ENCODE results near the gene IL11.

IL11 gene

DNA sequence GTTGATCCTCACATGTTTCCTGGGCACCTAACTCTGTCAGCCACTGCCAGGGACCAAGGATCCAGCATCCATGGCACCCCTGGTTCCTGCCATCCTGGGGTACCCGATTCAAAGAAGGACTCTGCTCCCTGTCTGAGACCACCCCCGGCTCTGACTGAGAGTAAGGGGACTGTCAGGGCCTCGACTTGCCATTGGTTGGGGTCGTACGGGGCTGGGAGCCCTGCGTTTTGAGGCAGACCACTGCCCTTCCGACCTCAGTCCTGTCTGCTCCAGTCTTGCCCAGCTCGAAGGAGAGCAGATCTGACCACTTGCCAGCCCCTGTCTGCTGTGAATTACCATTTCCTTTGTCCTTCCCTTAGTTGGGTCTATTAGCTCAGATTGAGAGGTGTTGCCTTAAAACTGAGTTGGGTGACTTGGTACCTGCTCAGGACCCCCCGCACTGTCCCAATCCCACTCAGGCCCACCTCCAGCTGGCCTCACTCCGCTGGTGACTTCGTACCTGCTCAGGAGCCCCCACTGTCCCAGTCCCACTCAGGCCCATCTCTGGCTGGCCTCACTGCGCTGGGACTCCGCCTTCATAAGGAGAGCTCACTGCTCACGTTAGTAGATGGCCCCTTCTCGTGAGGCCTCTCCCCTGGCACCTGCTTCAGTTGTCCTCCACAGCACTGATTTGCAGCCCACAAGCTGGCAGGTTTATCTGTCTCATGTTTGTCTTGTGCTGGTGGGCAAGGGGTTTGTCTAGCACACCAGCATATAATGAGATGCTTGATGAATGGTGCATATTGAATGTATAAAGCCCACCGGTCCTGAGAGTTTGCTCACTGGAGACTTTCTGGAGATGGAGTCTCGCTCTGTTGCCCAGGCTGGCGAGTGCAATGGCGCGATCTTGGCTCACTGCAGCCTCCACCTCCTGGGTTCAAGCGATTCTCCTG is 19.4 kb upstream of the IL11 start:
- H3K27me3 ChIP-seq (ENCODE audit: insufficient read depth, low read length): no peaks in the 10 kb centered on the region
- H3K4me3 ChIP-seq (ENCODE audit: low read length): peak overlapping the region; percentile 32; the same call in 1 of the 2 replicates
- no peak overlapping the region for H3K27ac ChIP-seq (ENCODE audit: low read length)
- H3K9ac ChIP-seq (ENCODE audit: low read depth, low read length): no peak overlapping the region; the same call in 1 of the 2 replicates
- peaks cover 42% of the 10 kb centered on the region for H3K36me3 ChIP-seq (ENCODE audit: insufficient read depth, low read depth, low read length)
- peaks cover 46% of the 10 kb centered on the region for H3K4me1 ChIP-seq (ENCODE audit: insufficient read depth, low read length)
- no peaks in the 10 kb centered on the region for H3K9me3 ChIP-seq (ENCODE audit: insufficient read depth, low read depth, low read length)

DNA sequence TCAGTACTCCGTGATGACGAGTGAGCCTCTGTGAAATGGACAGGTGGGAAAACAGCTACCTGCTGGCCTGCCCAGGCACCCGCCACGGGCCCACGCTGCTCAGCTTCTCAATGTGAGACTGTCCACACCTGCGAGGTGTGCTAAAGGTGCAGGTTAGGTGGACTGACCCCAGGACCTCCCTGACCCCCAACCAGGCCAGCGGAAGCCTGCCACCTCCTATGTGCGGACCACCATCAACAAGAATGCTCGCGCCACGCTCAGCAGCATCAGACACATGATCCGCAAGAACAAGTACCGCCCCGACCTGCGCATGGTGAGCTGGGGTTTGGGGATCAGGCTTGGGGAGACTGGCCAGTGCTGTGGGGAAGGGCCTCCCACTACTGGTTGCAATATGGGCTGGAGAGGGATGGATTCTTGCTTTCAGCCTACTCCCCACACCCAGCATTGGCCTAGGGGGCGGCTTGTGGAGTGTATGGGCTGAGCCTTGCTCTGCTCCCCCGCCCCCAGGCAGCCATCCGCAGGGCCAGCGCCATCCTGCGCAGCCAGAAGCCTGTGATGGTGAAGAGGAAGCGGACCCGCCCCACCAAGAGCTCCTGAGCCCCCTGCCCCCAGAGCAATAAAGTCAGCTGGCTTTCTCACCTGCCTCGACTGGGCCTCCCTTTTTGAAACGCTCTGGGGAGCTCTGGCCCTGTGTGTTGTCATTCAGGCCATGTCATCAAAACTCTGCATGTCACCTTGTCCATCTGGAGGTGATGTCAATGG is 17.7 kb upstream of the IL11 start:
- H3K36me3 ChIP-seq (ENCODE audit: insufficient read depth, low read depth, low read length): peaks cover 42% of the 10 kb centered on the region
- H3K9me3 ChIP-seq (ENCODE audit: insufficient read depth, low read depth, low read length): no peaks in the 10 kb centered on the region
- no peak overlapping the region for H3K27ac ChIP-seq (ENCODE audit: low read length)
- peaks cover 5% of the 10 kb centered on the region for H3K27me3 ChIP-seq (ENCODE audit: insufficient read depth, low read length)
- peak overlapping the region; percentile 99 for H3K4me3 ChIP-seq (ENCODE audit: low read length)
- peaks cover 44% of the 10 kb centered on the region for H3K4me1 ChIP-seq (ENCODE audit: insufficient read depth, low read length)
- H3K9ac ChIP-seq (ENCODE audit: low read depth, low read length): peak overlapping the region; percentile 100

DNA sequence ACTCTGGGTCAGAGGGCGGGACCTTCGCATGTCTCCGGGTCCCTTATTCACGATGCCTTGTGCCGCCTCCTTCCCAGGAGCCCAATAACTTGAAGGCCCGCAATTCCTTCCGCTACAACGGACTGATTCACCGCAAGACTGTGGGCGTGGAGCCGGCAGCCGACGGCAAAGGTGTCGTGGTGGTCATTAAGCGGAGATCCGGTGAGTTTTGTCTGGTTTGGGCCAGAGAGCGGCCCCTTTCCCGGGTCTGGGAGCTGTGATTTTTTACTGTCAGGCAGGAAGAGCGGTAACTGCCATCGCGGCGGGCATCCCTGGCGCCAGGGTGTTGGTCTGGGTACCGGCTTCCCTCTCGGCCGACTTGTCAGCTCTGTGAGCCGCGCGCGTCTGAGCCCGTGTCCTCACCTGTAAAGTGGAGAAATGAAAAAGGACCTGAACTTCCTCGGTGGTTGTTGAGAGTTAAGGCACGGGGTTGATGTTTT is 16.3 kb upstream of the IL11 start:
- Histone ChIP-seq H3K4me1 (ENCODE audit: insufficient read depth, low read length) (peaks cover 37% of the 10 kb centered on the region), H3K27me3 (ENCODE audit: insufficient read depth, low read length) (peaks cover 18% of the 10 kb centered on the region), H3K9me3 (ENCODE audit: insufficient read depth, low read depth, low read length) (no peaks in the 10 kb centered on the region), H3K36me3 (ENCODE audit: insufficient read depth, low read depth, low read length) (peaks cover 42% of the 10 kb centered on the region), H3K4me3 (ENCODE audit: low read length) (peak overlapping the region; percentile 99), H3K27ac (ENCODE audit: low read length) (peak overlapping the region; percentile 87), H3K9ac (ENCODE audit: low read depth, low read length) (peak overlapping the region; percentile 100)

DNA sequence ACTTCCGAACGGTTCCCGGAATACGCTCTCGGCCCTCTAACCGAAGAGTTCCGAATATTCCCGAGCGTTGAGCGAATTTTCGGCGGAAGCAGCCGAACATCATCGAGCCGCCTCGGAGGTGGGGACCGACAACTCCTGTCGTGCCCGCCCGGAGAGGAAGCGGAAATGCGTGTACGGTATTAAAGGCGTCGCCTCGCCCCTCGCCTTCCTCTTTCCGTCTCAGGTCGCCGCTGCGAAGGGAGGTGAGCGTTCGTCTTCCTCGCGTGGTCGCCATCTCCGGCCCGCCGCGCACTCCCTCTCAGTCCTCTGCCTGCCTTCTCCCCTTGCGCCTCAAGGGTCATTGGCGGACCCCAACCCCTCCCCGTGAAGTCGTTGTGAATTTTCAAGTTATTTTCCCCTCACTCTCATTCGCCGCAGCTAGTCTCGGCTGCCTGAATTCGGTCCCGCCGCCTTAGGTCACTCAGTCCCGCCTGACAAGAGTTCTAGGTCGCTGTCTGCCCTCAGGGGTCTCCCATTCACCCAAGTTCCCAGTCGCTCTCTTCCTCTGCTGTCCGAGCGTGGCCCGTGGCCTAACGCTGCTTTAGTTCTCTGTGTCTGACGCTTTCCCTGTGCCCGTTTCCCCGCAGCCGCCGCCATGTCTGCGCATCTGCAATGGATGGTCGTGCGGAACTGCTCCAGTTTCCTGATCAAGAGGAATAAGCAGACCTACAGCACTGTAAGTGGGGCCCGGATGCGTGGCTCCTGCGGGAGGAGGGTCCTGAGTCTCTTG is 15.6 kb upstream of the IL11 start, which contains the start of gene RPL28:
Gene RPL28 (plus strand): TSS at position 209 of the 769 bp plus-strand sequence. CDS start 426 bp downstream, at position 635.
- H3K4me1 ChIP-seq (ENCODE audit: insufficient read depth, low read length): peaks cover 31% of the 10 kb centered on the region

DNA sequence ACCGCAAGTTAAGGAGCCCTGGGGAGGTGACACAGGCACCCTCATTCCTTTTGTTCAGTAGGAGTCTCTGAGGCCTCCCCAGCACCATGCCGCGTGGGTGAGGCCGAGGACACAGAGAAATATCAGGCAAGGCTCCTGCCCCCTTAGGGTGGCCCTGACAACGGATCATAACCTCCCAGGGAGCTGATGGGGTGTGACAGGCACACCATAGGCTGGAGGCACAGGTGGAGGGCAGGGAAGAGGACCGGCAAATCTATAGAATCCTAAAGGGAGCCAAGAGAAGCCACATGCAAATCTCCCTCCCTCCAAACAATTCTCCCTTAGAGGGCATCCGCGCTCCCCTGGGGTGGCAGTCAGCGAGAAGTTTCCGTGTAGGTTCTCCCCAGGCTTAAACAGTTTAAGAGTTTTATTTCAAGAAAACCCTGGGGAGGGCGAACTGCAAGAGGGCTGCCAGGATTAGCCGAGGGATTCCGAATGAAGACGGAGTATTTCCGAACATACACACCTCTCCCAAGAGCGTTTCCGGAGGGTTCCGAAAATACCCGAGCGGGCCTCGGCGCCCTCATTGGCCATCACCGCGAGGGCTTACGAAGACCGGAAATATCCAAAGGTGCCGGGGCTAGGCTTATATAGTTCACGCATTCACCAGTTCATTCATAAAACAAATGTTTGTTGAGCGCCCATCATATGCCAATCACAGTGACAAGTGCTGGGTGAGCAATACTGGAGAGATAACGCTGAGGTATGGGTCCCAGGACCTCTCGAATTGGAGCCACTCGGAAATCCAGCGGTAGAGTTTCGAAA is 14.9 kb upstream of the IL11 start:
- H3K9me3 ChIP-seq (ENCODE audit: insufficient read depth, low read depth, low read length): no peaks in the 10 kb centered on the region
- H3K27ac ChIP-seq (ENCODE audit: low read length): peak overlapping the region; percentile 71
- H3K36me3 ChIP-seq (ENCODE audit: insufficient read depth, low read depth, low read length): peaks cover 38% of the 10 kb centered on the region
- peaks cover 21% of the 10 kb centered on the region for H3K27me3 ChIP-seq (ENCODE audit: insufficient read depth, low read length)
- peak overlapping the region; percentile 99 for H3K4me3 ChIP-seq (ENCODE audit: low read length)
- peak overlapping the region; percentile 100; the same call in 1 of the 2 replicates for H3K9ac ChIP-seq (ENCODE audit: low read depth, low read length)
- H3K4me1 ChIP-seq (ENCODE audit: insufficient read depth, low read length): peaks cover 31% of the 10 kb centered on the region

More for the DNA sequence above, 15.6 kb upstream of the IL11 start, which contains the start of gene RPL28:
- Histone ChIP-seq H3K27ac (ENCODE audit: low read length) (peak within 1 kb of the TSS; percentile 87), H3K36me3 (ENCODE audit: insufficient read depth, low read depth, low read length) (peaks cover 42% of the 10 kb centered on the region), H3K9me3 (ENCODE audit: insufficient read depth, low read depth, low read length) (no peaks in the 10 kb centered on the region), H3K27me3 (ENCODE audit: insufficient read depth, low read length) (peaks cover 21% of the 10 kb centered on the region), H3K4me3 (ENCODE audit: low read length) (peak within 1 kb of the TSS; percentile 99), H3K9ac (ENCODE audit: low read depth, low read length) (peak within 1 kb of the TSS; percentile 100)

DNA sequence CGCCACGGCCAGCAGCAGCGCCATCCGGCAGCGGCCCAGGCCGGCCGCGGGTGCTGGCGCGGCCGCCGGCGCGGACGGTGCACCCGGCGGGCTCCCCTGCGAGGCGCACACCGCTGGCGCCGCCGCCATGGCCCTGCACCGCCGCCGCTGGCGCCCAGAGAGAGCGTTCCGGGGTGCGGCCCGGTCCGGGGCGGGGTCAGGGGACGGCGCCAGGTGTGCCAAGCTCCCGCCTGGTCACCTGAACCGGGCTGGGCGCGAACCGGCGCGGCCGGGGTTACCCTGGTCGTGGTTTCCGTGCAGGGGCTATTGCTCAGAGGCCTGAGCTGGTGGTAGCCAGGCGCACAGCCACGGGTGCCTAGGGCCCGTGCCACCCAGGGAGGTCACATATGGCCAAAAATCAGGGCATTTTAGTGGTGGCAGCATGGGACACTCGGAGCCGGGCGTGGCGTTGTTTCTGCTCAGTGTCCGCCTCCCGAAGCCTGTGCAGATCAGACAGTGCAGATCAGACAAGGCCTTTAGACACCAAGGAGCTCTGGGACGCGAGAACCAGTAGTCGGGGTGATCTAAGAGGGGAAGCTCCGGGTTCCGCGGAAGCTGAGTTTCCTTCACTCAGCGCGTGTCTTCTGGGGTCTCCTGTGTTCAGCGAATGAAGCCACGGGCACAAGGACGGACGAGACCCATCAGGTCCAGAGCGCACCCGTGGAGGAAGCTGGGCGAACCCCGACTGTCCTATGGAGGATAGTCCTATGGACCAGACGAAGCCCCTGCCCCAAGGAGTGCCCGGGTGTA is 14.1 kb upstream of the IL11 start, which contains the start of gene TMEM238:
Gene TMEM238 (minus strand): TSS at position 162 of the 789 bp plus-strand sequence. CDS start 33 bp downstream, at position 129.
- peak within 1 kb of the TSS; percentile 99 for H3K4me3 ChIP-seq (ENCODE audit: low read length)
- H3K9me3 ChIP-seq (ENCODE audit: insufficient read depth, low read depth, low read length): no peaks in the 10 kb centered on the region
- peak within 1 kb of the TSS; percentile 100; the same call in 1 of the 2 replicates for H3K9ac ChIP-seq (ENCODE audit: low read depth, low read length)
- H3K36me3 ChIP-seq (ENCODE audit: insufficient read depth, low read depth, low read length): peaks cover 30% of the 10 kb centered on the region
- H3K27me3 ChIP-seq (ENCODE audit: insufficient read depth, low read length): peaks cover 27% of the 10 kb centered on the region
- H3K27ac ChIP-seq (ENCODE audit: low read length): peak within 1 kb of the TSS; percentile 71
- H3K4me1 ChIP-seq (ENCODE audit: insufficient read depth, low read length): peaks cover 28% of the 10 kb centered on the region

DNA sequence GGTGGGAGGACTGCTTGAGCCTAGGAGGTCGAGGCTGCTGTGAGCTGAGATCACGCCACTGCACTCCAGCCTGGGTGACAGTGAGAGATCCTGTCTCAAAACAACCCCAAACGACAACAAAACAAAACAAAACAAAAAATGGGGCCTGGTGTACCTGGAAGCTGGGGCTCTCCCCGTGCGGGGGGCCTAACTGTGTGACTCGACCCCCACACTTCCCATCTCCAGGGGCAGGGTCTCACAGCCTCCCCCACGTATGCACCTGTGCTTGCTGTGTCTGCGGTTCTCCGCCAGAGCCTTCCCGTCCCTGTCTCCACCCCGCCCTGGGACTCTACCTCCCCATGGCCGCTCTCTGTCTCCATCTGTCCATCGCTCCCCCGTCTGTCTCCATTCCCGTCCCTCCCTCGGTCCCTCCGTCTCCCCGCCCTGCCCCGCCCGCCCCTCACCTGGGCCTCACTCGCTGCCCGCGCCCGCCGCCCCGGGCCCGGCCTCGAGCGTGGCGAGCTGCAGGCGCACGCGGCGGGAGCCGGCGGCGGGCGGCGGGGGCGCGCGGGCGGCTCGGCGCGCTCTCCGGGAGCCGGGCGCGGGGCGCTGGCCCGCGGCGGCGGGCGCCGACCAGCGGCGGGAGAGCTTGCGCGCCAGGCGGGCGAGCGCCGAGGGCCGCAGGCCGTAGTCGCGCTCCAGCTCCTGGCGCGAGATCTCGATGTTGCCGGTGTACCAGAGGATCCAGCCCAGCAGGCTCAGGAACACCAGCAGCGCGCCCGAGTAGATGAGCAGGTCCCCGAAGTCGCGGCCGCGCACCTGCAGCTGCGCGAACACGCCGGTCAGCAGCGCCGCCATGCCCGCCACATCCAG is 13.2 kb upstream of the IL11 start:
- no peak overlapping the region for H3K27ac ChIP-seq (ENCODE audit: low read length)
- peak overlapping the region; percentile 99 for H3K4me3 ChIP-seq (ENCODE audit: low read length)
- H3K27me3 ChIP-seq (ENCODE audit: insufficient read depth, low read length): peaks cover 36% of the 10 kb centered on the region
- peaks cover 21% of the 10 kb centered on the region for H3K4me1 ChIP-seq (ENCODE audit: insufficient read depth, low read length)
- H3K9ac ChIP-seq (ENCODE audit: low read depth, low read length): peak overlapping the region; percentile 66; the same call in 1 of the 2 replicates
- peaks cover 22% of the 10 kb centered on the region for H3K36me3 ChIP-seq (ENCODE audit: insufficient read depth, low read depth, low read length)
- H3K9me3 ChIP-seq (ENCODE audit: insufficient read depth, low read depth, low read length): no peaks in the 10 kb centered on the region

DNA sequence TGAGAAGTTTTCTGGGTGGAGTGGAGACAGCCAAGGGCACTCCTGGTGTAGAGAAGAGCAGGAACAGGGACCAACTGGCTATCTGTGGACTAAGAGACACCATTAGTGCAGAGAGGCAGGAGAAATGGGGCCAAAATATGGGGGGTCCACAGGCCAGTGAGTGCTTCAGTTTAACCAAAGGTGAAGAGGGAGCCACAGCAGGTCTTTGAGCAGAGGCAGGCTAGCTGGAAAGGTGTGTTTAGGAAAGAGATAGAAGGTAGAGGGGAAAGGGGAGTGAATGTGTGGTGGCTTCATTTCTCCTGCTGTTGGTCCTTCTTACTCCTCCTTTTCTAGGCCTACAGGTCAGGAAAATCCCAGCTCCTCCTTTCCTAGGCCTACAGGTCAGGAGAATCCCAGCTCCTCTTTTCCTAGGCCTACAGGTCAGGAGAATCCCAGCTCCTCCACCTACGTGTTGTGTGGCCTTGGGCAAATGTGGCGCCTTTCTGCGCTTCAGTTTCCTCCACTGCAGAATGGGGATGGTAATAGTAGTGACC is 12.3 kb upstream of the IL11 start:
- H3K27ac ChIP-seq (ENCODE audit: low read length): no peak overlapping the region
- H3K4me1 ChIP-seq (ENCODE audit: insufficient read depth, low read length): peaks cover 14% of the 10 kb centered on the region
- peaks cover 13% of the 10 kb centered on the region for H3K36me3 ChIP-seq (ENCODE audit: insufficient read depth, low read depth, low read length)
- H3K9ac ChIP-seq (ENCODE audit: low read depth, low read length): no peak overlapping the region
- H3K9me3 ChIP-seq (ENCODE audit: insufficient read depth, low read depth, low read length): no peaks in the 10 kb centered on the region
- H3K27me3 ChIP-seq (ENCODE audit: insufficient read depth, low read length): peaks cover 45% of the 10 kb centered on the region
- peak overlapping the region; percentile 68; the same call in 1 of the 2 replicates for H3K4me3 ChIP-seq (ENCODE audit: low read length)

DNA sequence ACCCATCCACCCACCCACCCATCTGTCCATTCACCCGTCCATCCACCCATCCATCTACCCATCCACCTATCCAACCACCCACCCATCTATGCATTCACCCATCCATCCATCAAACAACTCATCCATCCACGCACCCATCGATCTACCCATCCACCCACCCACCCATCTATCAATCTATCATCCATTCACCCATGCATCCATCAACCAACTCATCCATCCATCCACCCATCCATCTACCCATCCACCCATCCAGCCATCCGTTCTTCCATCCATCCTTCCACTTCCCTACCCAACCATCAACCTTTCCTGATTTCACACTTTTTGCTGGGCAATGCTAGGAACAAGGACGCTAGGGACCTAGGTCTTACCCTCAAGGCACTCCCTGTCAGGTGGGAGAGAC is 11.8 kb upstream of the IL11 start:
- no peaks in the 10 kb centered on the region for H3K9me3 ChIP-seq (ENCODE audit: insufficient read depth, low read depth, low read length)
- H3K27me3 ChIP-seq (ENCODE audit: insufficient read depth, low read length): peaks cover 51% of the 10 kb centered on the region
- peaks cover 8% of the 10 kb centered on the region for H3K4me1 ChIP-seq (ENCODE audit: insufficient read depth, low read length)
- peaks cover 7% of the 10 kb centered on the region for H3K36me3 ChIP-seq (ENCODE audit: insufficient read depth, low read depth, low read length)
- H3K27ac ChIP-seq (ENCODE audit: low read length): no peak overlapping the region
- H3K4me3 ChIP-seq (ENCODE audit: low read length): no peak overlapping the region
- no peak overlapping the region for H3K9ac ChIP-seq (ENCODE audit: low read depth, low read length)
